Stimulated activated naive CD8-positive, alpha-beta T cell treated with anti-CD3 and anti-CD28 coated beads, Interleukin-15, amount 100 ng/mL, for 72 hours (primary cell): ENCODE results near the gene ADAMTS13.

Experiments used
- ATAC-seq: fragments of 150-1000 bp; cut with Tn5 transposase; 2 replicates; pipeline ENCODE4 v1.10.0; 2021; ENCODE audit warnings: mild to moderate bottlenecking, moderate library complexity
- DNase-seq, 2 donors: peaks; one replicate each; pipeline ENCODE4 v3.0.0; 2021 to 2022
- H3K27ac Mint-ChIP-seq, 2 donors: one replicate each; pipeline ENCODE4 v1.8.0; 2022; ENCODE audit warnings: mild to moderate bottlenecking in 2 of 2, mixed read lengths in 2 of 2, moderate library complexity in 2 of 2
- H3K27me3 Mint-ChIP-seq: one replicate; pipeline ENCODE4 v1.8.0; 2022; ENCODE audit warnings: mixed read lengths
- H3K4me1 Mint-ChIP-seq: one replicate; pipeline ENCODE4 v1.8.0; 2022; ENCODE audit warnings: mild to moderate bottlenecking, mixed read lengths
- H3K4me3 Mint-ChIP-seq, 2 donors: one replicate each; pipeline ENCODE4 v1.8.0; 2022; ENCODE audit warnings: mild to moderate bottlenecking in 2 of 2, mixed read lengths in 2 of 2, moderate library complexity in 1 of 2
- H3K9me3 Mint-ChIP-seq, 2 donors: one replicate each; pipeline ENCODE4 v1.8.0; 2022; ENCODE audit warnings: mixed read lengths in 2 of 2

The ADAMTS13 gene

GRCh38 chr9:133492061-133493021 is 70.2 kb downstream of the ADAMTS13 start:
- Mint-ChIP-seq H3K4me1 (no peaks in the 10 kb centered on the region), H3K27me3 (no peaks in the 10 kb centered on the region), H3K9me3 (no peaks in the 10 kb centered on the region), H3K4me3 (no peak overlapping the region), H3K27ac (no peak overlapping the region)
- no peak for ATAC-seq
- no peak for DNase-seq

- ATAC-seq: no peak
- DNase-seq: no peak
- H3K4me3 Mint-ChIP-seq: no peak overlapping the region
- H3K27ac Mint-ChIP-seq: no peak overlapping the region
- no peaks in the 10 kb centered on the region for H3K9me3 Mint-ChIP-seq
- H3K4me1 Mint-ChIP-seq: no peaks in the 10 kb centered on the region
- no peaks in the 10 kb centered on the region for H3K27me3 Mint-ChIP-seq
Observed at GRCh38 chr9:133493428-133493827, 71.3 kb downstream of the ADAMTS13 start.

DNA sequence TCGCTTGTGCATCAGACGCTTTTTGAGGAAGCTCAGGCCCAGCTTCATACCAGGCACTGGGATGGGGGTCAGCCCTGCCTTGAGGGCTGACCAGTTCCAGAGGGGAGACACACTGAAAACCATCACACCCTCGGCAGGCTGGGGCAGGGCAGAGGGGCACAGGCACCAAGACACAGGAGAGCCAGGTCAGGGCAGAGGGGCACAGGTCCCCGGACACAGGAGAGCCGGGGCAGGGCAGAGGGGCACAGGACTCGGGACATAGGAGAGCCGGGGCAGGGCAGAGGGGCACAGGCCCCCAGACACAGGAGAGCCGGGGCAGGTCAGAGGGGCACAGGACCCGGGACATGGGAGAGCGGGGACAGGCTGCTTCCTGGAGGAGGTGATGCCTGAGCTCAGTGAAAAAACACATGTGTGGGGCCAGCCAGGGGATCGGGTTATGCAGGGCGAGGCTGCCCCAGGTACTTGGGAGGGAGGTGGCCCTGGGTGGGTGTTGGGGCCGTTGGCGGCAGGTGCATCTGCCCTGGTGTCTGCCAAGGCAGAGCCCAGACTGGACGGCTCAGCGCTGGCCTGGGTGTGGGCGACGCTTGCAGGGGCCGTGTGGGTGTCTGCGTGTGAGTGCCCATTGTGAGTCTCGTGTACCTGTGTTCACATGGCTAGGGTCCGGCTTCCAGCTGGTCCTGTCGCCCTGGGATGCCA is 71.8 kb downstream of the ADAMTS13 start:
- ATAC-seq (no peak), DNase-seq (no peak)
- H3K4me3 Mint-ChIP-seq: no peak overlapping the region
- H3K27ac Mint-ChIP-seq: no peak overlapping the region
- H3K27me3 Mint-ChIP-seq: no peaks in the 10 kb centered on the region
- H3K9me3 Mint-ChIP-seq: no peaks in the 10 kb centered on the region
- no peaks in the 10 kb centered on the region for H3K4me1 Mint-ChIP-seq

GRCh38 chr9:133494636-133495326 is 72.6 kb downstream of the ADAMTS13 start:
- no peaks in the 10 kb centered on the region for H3K9me3 Mint-ChIP-seq
- no peaks in the 10 kb centered on the region for H3K27me3 Mint-ChIP-seq
- ATAC-seq (no peak), DNase-seq (no peak)
- H3K4me3 Mint-ChIP-seq: no peak overlapping the region
- H3K4me1 Mint-ChIP-seq: no peaks in the 10 kb centered on the region
- H3K27ac Mint-ChIP-seq: no peak overlapping the region

- no peak overlapping the region for H3K27ac Mint-ChIP-seq
- H3K4me1 Mint-ChIP-seq: no peaks in the 10 kb centered on the region
- ATAC-seq: no peak
- no peak overlapping the region for H3K4me3 Mint-ChIP-seq
- DNase-seq: no peak
- H3K27me3 Mint-ChIP-seq: no peaks in the 10 kb centered on the region
- H3K9me3 Mint-ChIP-seq: peaks cover 0 to under 1% of the 10 kb centered on the region in 2 donors
Observed at GRCh38 chr9:133495327-133496293, 73.4 kb downstream of the ADAMTS13 start.

DNA sequence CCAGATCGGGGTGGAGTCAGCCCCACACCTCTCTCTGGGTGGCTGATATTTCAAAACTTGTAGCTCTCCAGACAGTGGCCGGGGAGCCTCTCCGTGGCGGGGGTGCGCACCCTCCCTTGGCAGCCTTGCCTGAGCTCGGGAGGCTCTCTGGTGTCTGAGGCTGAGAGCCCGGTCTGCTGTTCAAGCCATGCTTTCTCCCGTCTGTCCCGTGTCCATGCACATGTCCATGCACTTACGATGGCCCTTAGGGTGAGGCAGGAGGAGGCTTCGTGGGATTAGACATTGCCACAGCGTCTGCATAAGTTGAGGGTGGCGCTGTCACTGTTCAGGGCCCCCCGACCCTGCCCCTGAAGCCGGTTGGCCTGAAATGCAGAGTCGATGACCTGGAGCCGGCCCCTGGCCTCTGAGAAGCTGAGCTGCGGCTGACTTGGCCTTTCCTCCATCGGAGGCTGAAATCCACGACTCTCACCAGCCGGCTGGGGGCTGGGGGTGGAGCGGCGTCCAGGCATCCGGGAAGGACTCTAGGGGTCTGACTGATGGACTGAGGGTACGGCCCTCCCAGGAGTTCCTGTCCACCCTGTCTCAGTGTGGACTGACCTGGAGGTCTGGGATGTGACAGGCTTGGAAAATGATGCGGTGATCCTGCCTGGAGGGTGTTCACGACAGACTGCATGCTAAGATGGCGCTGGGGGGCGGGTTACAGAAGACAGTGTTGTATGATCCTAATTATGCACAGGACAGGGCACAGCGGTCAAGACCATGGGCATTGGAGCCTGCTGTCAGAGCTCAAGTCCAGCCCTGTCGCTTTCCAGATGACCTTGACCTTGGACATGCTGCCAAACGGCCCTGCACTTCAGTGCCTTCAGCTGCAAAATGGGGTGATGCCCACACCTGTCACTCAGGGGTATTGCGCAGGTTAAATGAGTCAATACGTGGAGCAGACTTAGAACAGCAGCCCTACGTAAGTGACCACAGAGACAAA is 75.0 kb downstream of the ADAMTS13 start:
- Mint-ChIP-seq H3K27ac (no peak overlapping the region), H3K4me1 (no peaks in the 10 kb centered on the region), H3K4me3 (no peak overlapping the region), H3K27me3 (no peaks in the 10 kb centered on the region), H3K9me3 (peaks cover 12 to 14% of the 10 kb centered on the region in 2 donors)
- no peak for DNase-seq
- no peak for ATAC-seq

GRCh38 chr9:133499132-133499891 is 77.1 kb downstream of the ADAMTS13 start:
- no peaks in the 10 kb centered on the region for H3K4me1 Mint-ChIP-seq
- DNase-seq (no peak), ATAC-seq (no peak)
- no peaks in the 10 kb centered on the region for H3K27me3 Mint-ChIP-seq
- H3K27ac Mint-ChIP-seq: no peak overlapping the region
- peaks cover 18 to 20% of the 10 kb centered on the region in 2 donors for H3K9me3 Mint-ChIP-seq
- H3K4me3 Mint-ChIP-seq: no peak overlapping the region

- H3K27me3 Mint-ChIP-seq: no peaks in the 10 kb centered on the region
- no peaks in the 10 kb centered on the region for H3K4me1 Mint-ChIP-seq
- peaks cover 18 to 20% of the 10 kb centered on the region in 2 donors for H3K9me3 Mint-ChIP-seq
- ATAC-seq: no peak
- H3K27ac Mint-ChIP-seq: no peak overlapping the region
- no peak for DNase-seq
- H3K4me3 Mint-ChIP-seq: no peak overlapping the region
Observed at GRCh38 chr9:133499892-133500270, 77.7 kb downstream of the ADAMTS13 start.

DNA sequence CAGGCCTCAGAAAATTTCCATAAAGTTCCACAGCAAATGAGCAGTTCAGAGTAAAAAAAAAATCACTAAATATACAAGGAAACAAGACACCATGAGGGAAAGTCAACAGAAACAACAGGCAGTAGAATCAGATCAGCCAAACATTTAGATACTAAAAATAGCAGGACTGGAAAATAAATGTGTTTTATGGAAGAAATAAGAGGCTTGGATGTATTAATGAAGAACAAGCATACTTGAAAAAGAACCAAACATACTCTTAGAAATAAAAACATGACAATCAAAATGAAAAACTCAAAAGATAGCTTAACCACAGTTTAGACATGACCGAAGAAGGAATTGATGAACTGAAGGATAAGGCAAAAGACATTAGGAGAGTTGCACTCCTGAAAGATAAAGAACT is 79.9 kb downstream of the ADAMTS13 start:
- DNase-seq (no peak), ATAC-seq (no peak)
- H3K4me1 Mint-ChIP-seq: peaks cover under 1% of the 10 kb centered on the region
- H3K4me3 Mint-ChIP-seq: no peak overlapping the region
- peaks cover 18 to 20% of the 10 kb centered on the region in 2 donors for H3K9me3 Mint-ChIP-seq
- H3K27ac Mint-ChIP-seq: no peak overlapping the region
- H3K27me3 Mint-ChIP-seq: no peaks in the 10 kb centered on the region

DNA sequence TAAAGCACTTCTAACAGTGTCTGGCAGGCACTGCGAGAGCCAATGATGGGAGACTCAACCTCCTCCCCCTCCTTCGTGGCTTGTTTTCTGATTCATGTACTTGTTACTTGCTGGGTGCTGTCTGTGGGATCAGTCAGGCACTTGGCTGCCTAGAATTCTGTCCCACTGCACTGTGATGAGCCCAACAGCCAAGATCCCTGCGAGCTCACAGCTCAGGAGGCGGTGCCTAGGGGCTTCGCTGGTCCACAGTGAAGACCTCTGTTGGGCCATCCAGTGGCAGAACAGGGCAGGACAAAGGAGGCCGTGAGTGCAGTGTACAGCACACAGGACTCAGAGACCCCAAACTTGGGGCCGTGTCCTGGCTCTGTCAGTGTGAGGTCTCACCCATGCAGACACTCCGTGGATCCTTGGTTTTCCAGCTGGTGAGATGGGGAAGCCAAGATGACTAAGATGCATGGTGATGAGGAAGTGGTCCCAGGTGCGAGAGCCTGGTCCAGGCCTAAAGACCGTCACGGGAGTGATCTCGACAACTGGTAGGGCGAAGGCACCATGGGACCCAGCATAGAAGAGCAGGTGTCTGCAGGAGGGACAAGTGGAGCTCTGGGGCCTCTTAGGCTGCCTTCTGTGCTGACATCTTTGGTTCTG is 83.1 kb downstream of the ADAMTS13 start:
- Mint-ChIP-seq H3K27me3 (no peaks in the 10 kb centered on the region), H3K27ac (peak overlapping the region in 1 of 2 donors; percentile 59), H3K4me1 (peaks cover 16% of the 10 kb centered on the region), H3K9me3 (peaks cover 18 to 20% of the 10 kb centered on the region in 2 donors), H3K4me3 (no peak overlapping the region)
- ATAC-seq: no peak
- DNase-seq: no peak

- Mint-ChIP-seq H3K27ac (no peak overlapping the region), H3K4me1 (peaks cover 16% of the 10 kb centered on the region), H3K9me3 (peaks cover 12 to 17% of the 10 kb centered on the region in 2 donors), H3K4me3 (no peak overlapping the region), H3K27me3 (no peaks in the 10 kb centered on the region)
- DNase-seq (no peak), ATAC-seq (no peak)
Observed at GRCh38 chr9:133505901-133506652, 83.9 kb downstream of the ADAMTS13 start.

DNA sequence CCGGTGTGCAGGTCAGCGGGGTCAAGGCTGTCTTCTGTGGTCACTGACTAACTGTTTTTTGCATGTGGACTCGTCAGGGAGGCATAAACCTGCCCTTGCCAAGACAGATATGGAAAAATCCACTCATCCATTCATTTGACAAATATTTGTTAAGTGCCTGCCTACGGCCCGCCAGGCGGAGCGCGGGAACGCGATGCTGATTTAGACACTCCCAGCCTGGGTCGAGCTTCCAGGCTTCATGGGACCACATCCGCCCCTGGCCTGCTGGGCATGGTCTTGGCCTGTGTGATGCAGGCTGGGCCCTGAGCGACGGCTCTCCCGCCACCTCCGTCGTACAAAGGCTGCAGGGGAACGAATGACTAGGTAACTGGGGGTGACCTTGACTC is 84.5 kb downstream of the ADAMTS13 start:
- Mint-ChIP-seq H3K27ac (no peak overlapping the region), H3K4me3 (no peak overlapping the region), H3K4me1 (peaks cover 16% of the 10 kb centered on the region), H3K27me3 (no peaks in the 10 kb centered on the region), H3K9me3 (peaks cover 8 to 11% of the 10 kb centered on the region in 2 donors)
- no peak for DNase-seq
- ATAC-seq: no peak
